BJ (cell line): ENCODE measurements around the gene SUMF1. TPM values are rescaled to one million over a fixed set of nuclear protein-coding genes. Genes with fewer than 3 reads are reported as not detected.

Experiments
- CTCF ChIA-PET: fragments of 350-600 bp; formaldehyde crosslinking; extraction: SDS; loops from one replicate; lab custom pipeline; 2021; ENCODE audit warnings: antibody characterized with exemption, inconsistent platforms; lab: Yijun Ruan, JAX
- POLR2A ChIA-PET: fragments of 300-600 bp; sonication (Branson Sonifier 250); formaldehyde crosslinking; extraction: SDS; loops from one replicate; lab custom pipeline; 2021; ENCODE audit warnings: antibody characterized with exemption; lab: Charles Lee
- DNase-seq: peaks from one replicate; pipeline ENCODE4 v3.0.0-alpha.2; 2011; ENCODE audit warnings: low read depth
- H3K27me3 ChIP-seq: 2 replicates; pipeline ENCODE4 v1.6.0; 2011; ENCODE audit warnings: low read length; ENCODE audit not compliant: control insufficient read depth, insufficient read depth
- H3K36me3 ChIP-seq: 2 replicates; pipeline ENCODE4 v1.5.1; 2011; ENCODE audit warnings: low read length; ENCODE audit not compliant: control insufficient read depth, insufficient read depth
- H3K4me3 ChIP-seq: 2 replicates; pipeline ENCODE4 v1.5.1; 2011; ENCODE audit warnings: low read depth, mild to moderate bottlenecking, control low read depth, low read length
- CTCF ChIP-seq: IDR thresholded peaks from 2 replicates; pipeline ENCODE4 v1.5.1; 2011; ENCODE audit warnings: low read depth, mild to moderate bottlenecking, control low read depth, inconsistent platforms, low read length, moderate library complexity; ENCODE audit not compliant: insufficient read depth
- polyA plus RNA-seq: library from polyadenylated mRNA; depleted of rRNA; stranded (reverse); fragments of >200 nt; gene quantifications from 2 replicates; pipeline ENCODE4 v1.2.3, GENCODE V29; 2011

The SUMF1 gene
- polyA plus RNA-seq, 1 experiment = 57.6 TPM

DNA sequence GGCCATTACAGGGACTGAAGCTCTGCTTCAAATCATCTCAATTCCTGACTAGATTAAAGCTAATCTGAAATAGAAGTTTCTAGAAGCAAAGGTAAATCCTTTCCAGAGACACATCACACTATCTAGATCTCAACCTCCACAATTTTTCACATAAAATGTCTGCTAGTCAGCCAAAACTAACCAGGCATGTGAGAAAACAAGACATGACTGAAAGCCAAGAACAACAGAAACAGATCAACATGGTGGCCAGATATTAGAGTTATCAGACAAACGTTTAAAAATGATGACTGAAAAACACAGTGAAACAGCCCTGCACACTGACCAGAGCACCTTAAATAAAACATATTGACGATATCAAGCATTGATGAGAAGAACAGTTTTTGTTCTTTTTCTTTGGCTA is 59.1 kb downstream of the SUMF1 start:
- DNase-seq = no peak
- POLR2A ChIA-PET = no interaction called here
- CTCF ChIA-PET = no interaction called here
- Histone ChIP-seq H3K4me3 (no peak overlapping the region), H3K27me3 (no peaks in the 10 kb centered on the region), H3K36me3 (no peaks in the 10 kb centered on the region)
- no peak for TF ChIP-seq CTCF

- POLR2A ChIA-PET = no interaction called here
Measured at GRCh38 chr3:4406746-4407568, 60.1 kb downstream of the SUMF1 start.

GRCh38 chr3:4404881-4405280 is 62.2 kb downstream of the SUMF1 start:
- POLR2A ChIA-PET = no interaction called here

More at GRCh38 chr3:4406746-4407568, 60.1 kb downstream of the SUMF1 start:
- no peak for DNase-seq
- Histone ChIP-seq H3K27me3 (no peaks in the 10 kb centered on the region), H3K4me3 (no peak overlapping the region), H3K36me3 (no peaks in the 10 kb centered on the region)
- CTCF ChIA-PET = no interaction called here
- TF ChIP-seq CTCF = no peak

DNA sequence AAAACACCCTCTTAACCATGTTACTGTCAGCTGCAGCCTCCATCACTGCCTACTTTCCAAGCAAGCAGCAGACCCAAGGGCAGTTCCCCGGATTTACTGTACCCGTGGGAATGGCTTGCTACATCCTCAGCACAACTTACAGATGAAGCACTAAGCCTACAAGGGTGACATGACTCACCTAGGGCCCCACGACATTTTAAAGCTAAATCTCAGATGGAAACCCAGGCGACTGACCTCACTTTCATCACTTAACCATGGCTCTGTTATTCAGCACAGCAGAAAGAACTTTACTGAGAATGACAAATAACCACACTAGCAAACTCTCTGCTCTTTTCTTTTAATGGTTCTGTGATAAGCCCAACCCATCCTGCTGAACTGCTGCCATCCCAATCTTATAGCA is 65.6 kb downstream of the SUMF1 start:
- ChIA-PET POLR2A (no interaction called here), CTCF (interaction anchor here (0.8 kb wide), 1 partner anchor 41 kb away, joined by 3 read pairs; no protein-coding TSS in a partner anchor)
- Histone ChIP-seq H3K4me3 (no peak overlapping the region), H3K36me3 (no peaks in the 10 kb centered on the region), H3K27me3 (no peaks in the 10 kb centered on the region)
- DNase-seq = no peak
- no peak for TF ChIP-seq CTCF

More at GRCh38 chr3:4404881-4405280, 62.2 kb downstream of the SUMF1 start:
- no peak for TF ChIP-seq CTCF
- DNase-seq = no peak
- CTCF ChIA-PET = interaction anchor here (0.5 kb wide), 1 partner anchor 104 kb away, joined by 3 read pairs; no protein-coding TSS in a partner anchor
- H3K36me3 ChIP-seq = no peaks in the 10 kb centered on the region
- no peak overlapping the region for H3K4me3 ChIP-seq
- H3K27me3 ChIP-seq = no peaks in the 10 kb centered on the region

DNA sequence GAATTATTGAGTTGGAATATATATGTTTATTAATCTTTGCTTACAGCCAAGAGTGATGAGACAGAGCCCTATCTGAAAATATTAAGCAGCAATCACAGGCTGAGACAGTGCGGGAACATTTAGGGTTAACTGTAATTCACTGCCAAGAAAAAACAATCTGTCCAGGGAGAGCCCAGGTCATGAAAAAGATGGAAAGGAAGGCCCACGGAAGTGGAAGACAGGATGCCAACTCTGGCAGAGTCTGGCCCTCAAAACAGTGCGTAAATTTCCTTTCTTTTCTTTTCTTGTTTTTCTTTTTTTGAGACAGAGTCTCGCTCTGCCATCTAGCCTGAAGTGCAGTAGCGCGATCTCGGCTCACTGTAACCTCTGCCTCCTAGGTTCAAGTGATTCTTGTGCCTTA is 67.6 kb downstream of the SUMF1 start:
- Histone ChIP-seq H3K4me3 (no peak overlapping the region), H3K36me3 (no peaks in the 10 kb centered on the region), H3K27me3 (no peaks in the 10 kb centered on the region)
- no peak for TF ChIP-seq CTCF
- ChIA-PET POLR2A (no interaction called here), CTCF (interaction anchor here (1.9 kb wide), 1 partner anchor 11 kb away, joined by 4 read pairs; no protein-coding TSS in a partner anchor)
- no peak for DNase-seq
